ENCODE measurements around the gene KLK10.

GRCh38 chr19:51005248-51005647 is 14.3 kb downstream of the KLK10 start:
- TF ChIP-seq POLR2A (IDR thresholded peaks at IDR 0.05; ENCODE audit: low read depth, low read length) (no peak), TAF1 (IDR thresholded peaks at IDR 0.05; ENCODE audit: low read depth, low read length) (no peak), POLR2AphosphoS5 (IDR thresholded peaks at IDR 0.05; ENCODE audit: low read depth, low read length) (no peak), SPI1 (IDR thresholded peaks at IDR 0.05; ENCODE audit: low read depth, low read length) (no peak)
